Activated CD4-positive, alpha-beta T cell treated with anti-CD3 and anti-CD28 coated beads, Interleukin-10, Interleukin-2, amounts not matched to agents 100 ng/mL and 50 ng/mL, durations not matched to agents 16 hours and 8 hours (primary cell): ENCODE data around the gene GATD1.

Experiments used
- DNase-seq: peaks from one replicate; pipeline ENCODE4 v3.0.0-alpha.2; 2020

The GATD1 gene, protein sequence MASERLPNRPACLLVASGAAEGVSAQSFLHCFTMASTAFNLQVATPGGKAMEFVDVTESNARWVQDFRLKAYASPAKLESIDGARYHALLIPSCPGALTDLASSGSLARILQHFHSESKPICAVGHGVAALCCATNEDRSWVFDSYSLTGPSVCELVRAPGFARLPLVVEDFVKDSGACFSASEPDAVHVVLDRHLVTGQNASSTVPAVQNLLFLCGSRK

GRCh38 chr11:777288-778255 lies at the start of gene GATD1:
TSS of gene GATD1 (minus strand) at chr11:777487. CDS start at chr11:777462, 25 bp downstream.
- peak; percentile 97 for DNase-seq

- no peak for DNase-seq
These were observed 49.5 kb upstream of the GATD1 start for GRCh38 chr11:826836-827145.

GRCh38 chr11:826227-826621 lies 48.9 kb upstream of the GATD1 start:
- no peak for DNase-seq

DNA sequence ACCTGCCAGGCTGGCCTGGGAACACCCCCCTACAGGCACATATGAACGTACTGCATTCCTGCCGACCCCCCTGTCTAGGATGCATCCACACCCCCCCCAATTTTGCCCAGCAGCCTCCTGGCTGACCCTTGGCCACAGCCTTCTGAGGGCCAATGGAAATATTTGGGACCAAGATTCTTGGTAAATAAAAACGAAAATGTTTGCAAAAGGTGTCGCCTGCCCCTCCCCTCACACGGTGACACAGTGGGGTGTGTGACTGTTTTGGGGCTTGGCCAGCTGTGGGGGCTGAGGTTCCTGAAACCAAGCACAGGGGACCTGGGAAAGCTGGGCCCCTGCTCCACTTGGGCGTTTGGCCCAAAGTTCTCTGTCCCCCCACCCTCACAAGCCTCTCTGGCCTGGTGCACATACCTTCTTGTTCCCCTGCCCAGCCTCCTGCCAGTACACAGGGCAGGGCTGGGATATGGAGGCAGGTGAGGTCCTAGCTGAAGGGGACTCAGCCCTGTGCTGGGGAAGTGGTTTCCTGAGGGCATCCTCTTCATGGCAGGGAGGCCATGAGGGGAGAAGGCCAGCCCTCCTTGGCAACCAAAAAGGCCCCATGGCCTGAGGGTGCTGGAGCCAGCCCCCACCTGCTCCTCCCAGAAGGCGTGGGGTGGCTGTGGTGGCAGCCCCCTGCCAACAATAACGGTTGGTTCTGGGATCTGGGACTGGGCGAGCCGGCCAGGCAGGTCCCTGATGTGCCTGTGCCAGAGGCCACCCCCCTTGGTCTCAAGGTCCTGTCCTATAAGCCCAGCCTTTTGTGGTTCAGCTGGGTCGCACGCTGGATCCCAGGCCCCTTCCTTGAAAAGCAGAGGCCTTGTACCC lies 48.3 kb upstream of the GATD1 start:
- DNase-seq, result no peak

DNA sequence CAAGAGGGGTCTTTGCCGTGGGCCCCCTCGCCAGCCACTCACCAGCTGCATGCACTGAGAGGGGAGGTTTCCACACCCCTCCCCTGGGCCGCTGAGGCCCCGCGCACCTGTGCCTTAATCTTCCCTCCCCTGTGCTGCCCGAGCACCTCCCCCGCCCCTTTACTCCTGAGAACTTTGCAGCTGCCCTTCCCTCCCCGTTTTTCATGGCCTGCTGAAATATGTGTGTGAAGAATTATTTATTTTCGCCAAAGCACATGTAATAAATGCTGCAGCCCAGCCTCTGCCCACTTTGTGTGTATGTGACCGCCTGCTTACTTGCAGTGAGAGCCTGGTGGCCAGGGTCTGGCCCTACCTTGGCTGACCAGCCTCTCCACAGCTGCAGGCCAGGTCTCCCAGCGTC lies 47.7 kb upstream of the GATD1 start:
- no peak for DNase-seq

GRCh38 chr11:824292-824880 lies 47.1 kb upstream of the GATD1 start:
- no peak for DNase-seq

- no peak for DNase-seq
These were observed 46.4 kb upstream of the GATD1 start for GRCh38 chr11:823441-824291.

- no peak for DNase-seq
These were observed 44.5 kb upstream of the GATD1 start for GRCh38 chr11:821512-822371.

GRCh38 chr11:820655-821511 lies 43.6 kb upstream of the GATD1 start:
- no peak for DNase-seq

GRCh38 chr11:819943-820649 lies 42.8 kb upstream of the GATD1 start:
- DNase-seq, result peak; percentile 94

DNA sequence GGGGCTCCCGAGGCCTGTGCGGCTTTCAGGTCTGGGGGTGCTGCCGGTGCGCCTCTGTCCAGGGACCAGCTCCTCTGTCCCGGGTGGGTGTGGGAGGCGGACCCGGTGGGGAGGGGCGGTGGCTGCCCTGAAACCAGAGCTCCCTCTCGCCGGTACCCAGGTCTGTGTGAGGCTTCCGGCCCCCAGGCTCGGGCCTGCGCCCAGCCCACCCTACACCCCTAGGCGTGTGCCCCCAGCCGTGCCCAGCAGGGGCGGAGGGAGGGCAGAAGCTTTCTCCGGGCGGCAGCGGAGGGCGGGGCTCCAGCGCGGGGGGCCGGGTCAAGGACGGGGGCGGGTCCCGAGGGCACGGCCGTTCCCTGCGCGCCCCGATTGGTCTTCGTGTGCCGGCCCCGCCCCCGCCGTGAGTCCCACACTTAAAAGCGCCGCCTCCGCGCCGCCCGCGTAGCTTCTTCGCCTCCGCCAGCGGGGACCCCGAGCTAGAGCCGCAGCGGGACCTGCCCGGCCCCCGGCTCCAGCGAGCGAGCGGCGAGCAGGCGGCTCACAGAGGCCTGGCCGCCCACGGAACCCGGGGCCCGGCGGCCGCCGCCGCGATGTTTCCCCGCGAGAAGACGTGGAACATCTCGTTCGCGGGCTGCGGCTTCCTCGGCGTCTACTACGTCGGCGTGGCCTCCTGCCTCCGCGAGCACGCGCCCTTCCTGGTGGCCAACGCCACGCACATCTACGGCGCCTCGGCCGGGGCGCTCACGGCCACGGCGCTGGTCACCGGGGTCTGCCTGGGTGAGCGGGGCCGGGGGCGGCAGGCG lies 42.0 kb upstream of the GATD1 start:
- DNase-seq, result peak; percentile 92

GRCh38 chr11:818396-819128 lies 41.3 kb upstream of the GATD1 start, which contains the start of gene PNPLA2:
TSS of gene PNPLA2 (plus strand) at chr11:818914. CDS start at chr11:819719, 805 bp downstream.
- DNase-seq, result no peak

DNA sequence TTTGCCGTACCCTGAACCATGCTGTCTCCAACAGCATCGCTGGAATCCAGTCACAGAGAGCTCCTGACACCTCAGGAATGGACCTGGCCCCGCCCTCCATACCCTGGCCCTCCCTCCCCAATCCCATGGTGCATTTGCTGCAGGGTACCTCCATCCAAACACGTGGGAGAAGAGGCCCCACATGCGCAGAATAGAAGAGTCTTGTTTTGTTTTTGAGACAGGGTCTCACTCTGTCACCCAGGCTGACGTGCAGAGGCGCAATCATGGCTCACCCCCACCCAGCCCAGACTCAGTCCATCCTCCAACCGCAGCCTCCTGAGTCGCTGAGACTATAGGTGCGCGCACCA lies 39.1 kb upstream of the GATD1 start:
- DNase-seq, result no peak

GRCh38 chr11:815675-816432 lies 38.6 kb upstream of the GATD1 start:
- DNase-seq, result no peak

GRCh38 chr11:813456-814096 lies 36.3 kb upstream of the GATD1 start:
- DNase-seq, result no peak

- no peak for DNase-seq
These were observed 35.8 kb upstream of the GATD1 start for GRCh38 chr11:813072-813455.
